ENCODE data around the gene KCNAB2. TPM values are rescaled to one million over a fixed set of nuclear protein-coding genes. Genes with fewer than 3 reads are reported as not detected.

The KCNAB2 gene
- polyA plus RNA-seq, 3 donors: 11.5 to 178 (median 22.7) TPM

- Histone ChIP-seq H3K9ac (ENCODE audit: insufficient read depth, low read length, poor library complexity, severe bottlenecking) (no peak overlapping the region), H3K27me3 (ENCODE audit: control insufficient read depth in 2 of 2, insufficient read depth in 2 of 2, low read length in 2 of 2) (no peaks in the 10 kb centered on the region), H3K27ac (ENCODE audit: low read depth in 1 of 2, low read length in 2 of 2) (no peak overlapping the region), H3K79me2 (ENCODE audit: insufficient read depth, low read length) (no peaks in the 10 kb centered on the region), H4K20me1 (ENCODE audit: insufficient read depth, low read length) (peaks cover 23% of the 10 kb centered on the region), H3K9me3 (replicated peaks in 1 of 2; ENCODE audit: control insufficient read depth in 1 of 2, insufficient read depth in 1 of 2, low read length in 2 of 2) (no peaks in the 10 kb centered on the region), H3K4me1 (ENCODE audit: control insufficient read depth in 1 of 2, insufficient read depth in 2 of 2, low read length in 2 of 2) (no peaks in the 10 kb centered on the region), H3K36me3 (replicated peaks in 1 of 2; ENCODE audit: control insufficient read depth in 1 of 2, insufficient read depth in 2 of 2, low read length in 2 of 2) (peaks cover 5 to 6% of the 10 kb centered on the region in 2 donors), H2AFZ (ENCODE audit: insufficient read depth, low read depth, low read length, poor library complexity, severe bottlenecking) (no peak overlapping the region), H3K4me3 (replicated peaks in 1 of 3; ENCODE audit: low read depth in 2 of 3, low read length in 3 of 3) (no peak overlapping the region), H3K4me2 (replicated peaks; ENCODE audit: extremely low read depth, low read length, poor library complexity, severe bottlenecking) (no peak overlapping the region)
- Mint-ChIP-seq H3K27me3 (ENCODE audit: low read depth in 3 of 3) (peaks cover 2 to 12% (median 5%) of the 10 kb centered on the region in 3 donors), H3K36me3 (no peaks in the 10 kb centered on the region), H3K4me1 (peaks cover 3% of the 10 kb centered on the region), H3K27ac (no peak overlapping the region), H3K9me3 (peaks cover 0 to 5% (median 0%) of the 10 kb centered on the region in 7 donors), H3K4me3 (no peak overlapping the region)
- TF ChIP-seq CTCF (IDR thresholded peaks at IDR 0.05): no peak
- 78% methylated on average over 8 of the region's 13 CpGs for whole genome bisulfite sequencing (ENCODE audit: insufficient coverage)
- no peak for DNase-seq
- intact Hi-C loops (cut with micrococcal nuclease): loop anchor here (10.0 kb wide), 1 partner anchor 141 kb away; the partner anchor contains the start of gene HES3 (in 2 of the 2)
These were observed 58.3 kb downstream of the KCNAB2 start for GRCh38 chr1:6103854-6104530.

- H3K27ac Mint-ChIP-seq: no peak overlapping the region
- intact Hi-C loops (cut with micrococcal nuclease): loop anchor here (10.0 kb wide), 1 partner anchor 140 kb away; the partner anchor contains the start of gene HES3 (in 2 of the 2)
- H3K27me3 ChIP-seq (ENCODE audit: control insufficient read depth in 2 of 2, insufficient read depth in 2 of 2, low read length in 2 of 2): no peaks in the 10 kb centered on the region
These were observed 58.9 kb downstream of the KCNAB2 start for GRCh38 chr1:6104631-6105030.

More at GRCh38 chr1:6104631-6105030, 58.9 kb downstream of the KCNAB2 start:
- 93% methylated on average over 5 of the region's 9 CpGs for WGBS (ENCODE audit: insufficient coverage)
- Histone ChIP-seq H3K4me2 (replicated peaks; ENCODE audit: extremely low read depth, low read length, poor library complexity, severe bottlenecking) (no peak overlapping the region), H3K79me2 (ENCODE audit: insufficient read depth, low read length) (no peaks in the 10 kb centered on the region), H3K9ac (ENCODE audit: insufficient read depth, low read length, poor library complexity, severe bottlenecking) (no peak overlapping the region), H2AFZ (ENCODE audit: insufficient read depth, low read depth, low read length, poor library complexity, severe bottlenecking) (no peak overlapping the region), H3K9me3 (replicated peaks in 1 of 2; ENCODE audit: control insufficient read depth in 1 of 2, insufficient read depth in 1 of 2, low read length in 2 of 2) (no peaks in the 10 kb centered on the region), H3K4me1 (ENCODE audit: control insufficient read depth in 1 of 2, insufficient read depth in 2 of 2, low read length in 2 of 2) (no peaks in the 10 kb centered on the region), H4K20me1 (ENCODE audit: insufficient read depth, low read length) (peaks cover 17% of the 10 kb centered on the region), H3K27ac (ENCODE audit: low read depth in 1 of 2, low read length in 2 of 2) (no peak overlapping the region), H3K4me3 (replicated peaks in 1 of 3; ENCODE audit: low read depth in 2 of 3, low read length in 3 of 3) (no peak overlapping the region), H3K36me3 (replicated peaks in 1 of 2; ENCODE audit: control insufficient read depth in 1 of 2, insufficient read depth in 2 of 2, low read length in 2 of 2) (no peaks in the 10 kb centered on the region)
- Mint-ChIP-seq H3K27me3 (ENCODE audit: low read depth in 3 of 3) (peaks cover 2 to 14% (median 5%) of the 10 kb centered on the region in 3 donors), H3K4me3 (no peak overlapping the region), H3K4me1 (peaks cover 3% of the 10 kb centered on the region), H3K36me3 (no peaks in the 10 kb centered on the region), H3K9me3 (peaks cover 0 to 5% (median 0%) of the 10 kb centered on the region in 7 donors)
- DNase-seq: no peak
- TF ChIP-seq CTCF (IDR thresholded peaks at IDR 0.05): no peak
